Activated T-helper 2 cell treated with anti-CD3 and anti-CD28 coated beads, Interferon-gamma antibody, Interleukin-2, Interleukin-4, amounts not matched to agents 10 μg/mL and 5 μg/mL and 100 μg/mL, durations not matched to agents 14 hours and 24 hours and 36 hours (primary cell): ENCODE measurements around the gene CDIPT. TPM values are rescaled to one million over a fixed set of nuclear protein-coding genes. Genes with fewer than 3 reads are reported as not detected.
"Not testable (repeated sequence)": the region's sequence is repeated elsewhere in the genome, so short reads cannot be mapped to it uniquely, and the experiment has no call there.

Experiments
- DNase-seq: peaks from one replicate; pipeline ENCODE4 v3.0.0; 2021; ENCODE audit warnings: low spot score
- H3K27ac Mint-ChIP-seq: one replicate; pipeline ENCODE4 v1.8.0; 2021; ENCODE audit warnings: mixed read lengths
- H3K27me3 Mint-ChIP-seq: one replicate; pipeline ENCODE4 v1.8.0; 2021; ENCODE audit warnings: low read depth, mixed read lengths
- H3K36me3 Mint-ChIP-seq: one replicate; pipeline ENCODE4 v1.8.0; 2021; ENCODE audit warnings: low read depth, mixed read lengths
- H3K4me1 Mint-ChIP-seq: one replicate; pipeline ENCODE4 v1.8.0; 2021; ENCODE audit warnings: low read depth, mixed read lengths
- H3K4me3 Mint-ChIP-seq: one replicate; pipeline ENCODE4 v1.8.0; 2021; ENCODE audit warnings: low read depth, mild to moderate bottlenecking, moderate library complexity, mixed read lengths
- H3K9me3 Mint-ChIP-seq: one replicate; pipeline ENCODE4 v1.8.0; 2021; ENCODE audit warnings: mixed read lengths
- intact Hi-C: fragments of 100-400 bp; cut with micrococcal nuclease; formaldehyde crosslinking; loops from one replicate; pipeline ENCODE4 v1.15.1; 2023
- total RNA-seq: library from RNA; stranded (reverse); gene quantifications from 2 replicates; pipeline ENCODE4 v1.2.3, GENCODE V29; 2022

Gene CDIPT
- 64.2 and 66.6 TPM in 2 replicates for total RNA-seq

- Mint-ChIP-seq H3K4me3 (peak within 1 kb of the TSS; percentile 98), H3K4me1 (peaks cover 19% of the 10 kb centered on the region), H3K27ac (peak within 1 kb of the TSS; percentile 99), H3K36me3 (peaks cover 30% of the 10 kb centered on the region), H3K27me3 (no peaks in the 10 kb centered on the region), H3K9me3 (no peaks in the 10 kb centered on the region)
- peak; percentile 90 for DNase-seq
- intact Hi-C loops, result loop anchor here (1.0 to 10.0 kb wide), 5 partner anchors 47 to 795 kb away; partner anchors contain the start of genes FBRS, HIRIP3, INO80E and KCTD13
Measured at GRCh38 chr16:29862884-29863668, at the start of gene CDIPT. Gene CDIPT (minus strand): TSS chr16:29863226. CDS start chr16:29862857, 369 bp downstream.

GRCh38 chr16:29912087-29912486, 49.1 kb upstream of the CDIPT start:
- peaks cover 25% of the 10 kb centered on the region for H3K36me3 Mint-ChIP-seq
- DNase-seq, result no peak
- no peak overlapping the region for H3K4me3 Mint-ChIP-seq
- no peak overlapping the region for H3K27ac Mint-ChIP-seq
- no peaks in the 10 kb centered on the region for H3K9me3 Mint-ChIP-seq
- no peaks in the 10 kb centered on the region for H3K27me3 Mint-ChIP-seq
- H3K4me1 Mint-ChIP-seq, result peaks cover 6% of the 10 kb centered on the region
- intact Hi-C loops, result no loop called here

GRCh38 chr16:29911676-29912010, 48.6 kb upstream of the CDIPT start:
- peaks cover 6% of the 10 kb centered on the region for H3K4me1 Mint-ChIP-seq
- H3K27me3 Mint-ChIP-seq, result no peaks in the 10 kb centered on the region
- H3K36me3 Mint-ChIP-seq, result peaks cover 21% of the 10 kb centered on the region
- no peak for DNase-seq
- H3K9me3 Mint-ChIP-seq, result no peaks in the 10 kb centered on the region
- H3K4me3 Mint-ChIP-seq, result no peak overlapping the region
- no peak overlapping the region for H3K27ac Mint-ChIP-seq
- intact Hi-C loops, result no loop called here

- intact Hi-C loops, result no loop called here
- Mint-ChIP-seq H3K9me3 (no peaks in the 10 kb centered on the region), H3K27me3 (no peaks in the 10 kb centered on the region), H3K4me1 (peaks cover 6% of the 10 kb centered on the region), H3K36me3 (peaks cover 24% of the 10 kb centered on the region), H3K27ac (no peak overlapping the region), H3K4me3 (no peak overlapping the region)
- DNase-seq, result no peak
Measured at GRCh38 chr16:29910819-29911675, 48.0 kb upstream of the CDIPT start.

GRCh38 chr16:29909851-29910250, 46.8 kb upstream of the CDIPT start:
- H3K27ac Mint-ChIP-seq, H3K4me1 Mint-ChIP-seq, H3K4me3 Mint-ChIP-seq, intact Hi-C loops, H3K27me3 Mint-ChIP-seq, H3K9me3 Mint-ChIP-seq, DNase-seq: not testable (repeated sequence)
- peaks cover 20% of the 10 kb centered on the region for H3K36me3 Mint-ChIP-seq

GRCh38 chr16:29909391-29909790, 46.4 kb upstream of the CDIPT start:
- intact Hi-C loops, result no loop called here
- Mint-ChIP-seq H3K27me3 (no peaks in the 10 kb centered on the region), H3K4me3 (no peak overlapping the region), H3K4me1 (peaks cover 2% of the 10 kb centered on the region), H3K36me3 (peaks cover 20% of the 10 kb centered on the region), H3K9me3 (no peaks in the 10 kb centered on the region), H3K27ac (no peak overlapping the region)
- DNase-seq, result no peak

- no peaks in the 10 kb centered on the region for H3K27me3 Mint-ChIP-seq
- H3K36me3 Mint-ChIP-seq, result peaks cover 16% of the 10 kb centered on the region
- H3K9me3 Mint-ChIP-seq, result no peaks in the 10 kb centered on the region
- no peak for DNase-seq
- H3K27ac Mint-ChIP-seq, result no peak overlapping the region
- no peak overlapping the region for H3K4me3 Mint-ChIP-seq
- H3K4me1 Mint-ChIP-seq, result peaks cover 2% of the 10 kb centered on the region
- intact Hi-C loops, result no loop called here
Measured at GRCh38 chr16:29908719-29909220, 45.7 kb upstream of the CDIPT start.

- no peak overlapping the region for H3K4me3 Mint-ChIP-seq
- peaks cover 6% of the 10 kb centered on the region for H3K4me1 Mint-ChIP-seq
- no peak overlapping the region for H3K27ac Mint-ChIP-seq
- no peak for DNase-seq
- no peaks in the 10 kb centered on the region for H3K9me3 Mint-ChIP-seq
- intact Hi-C loops, result no loop called here
- peaks cover 13% of the 10 kb centered on the region for H3K36me3 Mint-ChIP-seq
- no peaks in the 10 kb centered on the region for H3K27me3 Mint-ChIP-seq
Measured at GRCh38 chr16:29907973-29908372, 44.9 kb upstream of the CDIPT start.

- Mint-ChIP-seq H3K9me3 (no peaks in the 10 kb centered on the region), H3K36me3 (peaks cover 11% of the 10 kb centered on the region), H3K4me3 (no peak overlapping the region), H3K4me1 (peaks cover 6% of the 10 kb centered on the region), H3K27ac (no peak overlapping the region), H3K27me3 (peaks cover 5% of the 10 kb centered on the region)
- intact Hi-C loops, result no loop called here
- no peak for DNase-seq
Measured at GRCh38 chr16:29906520-29907244, 43.7 kb upstream of the CDIPT start.

GRCh38 chr16:29905668-29906067, 42.6 kb upstream of the CDIPT start:
- Mint-ChIP-seq H3K36me3 (peaks cover 11% of the 10 kb centered on the region), H3K27ac (no peak overlapping the region), H3K27me3 (peaks cover 6% of the 10 kb centered on the region), H3K4me1 (peaks cover 8% of the 10 kb centered on the region), H3K9me3 (no peaks in the 10 kb centered on the region), H3K4me3 (no peak overlapping the region)
- intact Hi-C loops, result no loop called here
- DNase-seq, result no peak

- Mint-ChIP-seq H3K9me3 (no peaks in the 10 kb centered on the region), H3K36me3 (peaks cover 11% of the 10 kb centered on the region), H3K27me3 (peaks cover 6% of the 10 kb centered on the region), H3K27ac (no peak overlapping the region), H3K4me1 (peaks cover 12% of the 10 kb centered on the region), H3K4me3 (no peak overlapping the region)
- intact Hi-C loops, result no loop called here
- no peak for DNase-seq
Measured at GRCh38 chr16:29904947-29905346, 41.9 kb upstream of the CDIPT start.

GRCh38 chr16:29903590-29903989, 40.6 kb upstream of the CDIPT start:
- H3K27me3 Mint-ChIP-seq, result peaks cover 16% of the 10 kb centered on the region
- peaks cover 6% of the 10 kb centered on the region for H3K36me3 Mint-ChIP-seq
- no peaks in the 10 kb centered on the region for H3K9me3 Mint-ChIP-seq
- no peak overlapping the region for H3K4me3 Mint-ChIP-seq
- peaks cover 11% of the 10 kb centered on the region for H3K4me1 Mint-ChIP-seq
- DNase-seq, result no peak
- intact Hi-C loops, result no loop called here
- H3K27ac Mint-ChIP-seq, result no peak overlapping the region
